Measurements from ENCODE around the gene ST14.

- TF ChIP-seq CTCF (conservative IDR thresholded peaks at IDR 0.05) = no peak
- no peak for TF ChIP-seq ZFX (IDR thresholded peaks at IDR 0.05)
Measured at GRCh38 chr11:130146796-130147195, 12.8 kb upstream of the ST14 start.
